Endothelial cell (in vitro differentiated cells): ENCODE measurements around the gene HLCS. TPM values are rescaled to one million over a fixed set of nuclear protein-coding genes. Genes with fewer than 3 reads are reported as not detected.

ENCODE experiments used
- DNase-seq: peaks from one replicate; pipeline ENCODE4 v3.0.0; 2021; ENCODE audit warnings: low spot score
- H3K27ac Mint-ChIP-seq: one replicate; pipeline ENCODE4 v1.8.0; 2021; ENCODE audit warnings: mixed read lengths, inconsistent platforms; ENCODE audit not compliant: unreplicated experiment
- H3K27me3 Mint-ChIP-seq: one replicate; pipeline ENCODE4 v1.8.0; 2021; ENCODE audit warnings: mild to moderate bottlenecking, moderate library complexity, mixed read lengths, inconsistent platforms; ENCODE audit not compliant: unreplicated experiment
- H3K36me3 Mint-ChIP-seq: one replicate; pipeline ENCODE4 v1.8.0; 2021; ENCODE audit warnings: mild to moderate bottlenecking, low read depth, mixed read lengths, inconsistent platforms; ENCODE audit not compliant: unreplicated experiment
- H3K4me1 Mint-ChIP-seq: one replicate; pipeline ENCODE4 v1.8.0; 2021; ENCODE audit warnings: mild to moderate bottlenecking, mixed read lengths, inconsistent platforms; ENCODE audit not compliant: unreplicated experiment
- H3K4me3 Mint-ChIP-seq: one replicate; pipeline ENCODE4 v1.8.0; 2021; ENCODE audit warnings: mild to moderate bottlenecking, mixed read lengths, inconsistent platforms; ENCODE audit not compliant: unreplicated experiment
- H3K9me3 Mint-ChIP-seq: one replicate; pipeline ENCODE4 v1.8.0; 2021; ENCODE audit warnings: mixed read lengths, inconsistent platforms; ENCODE audit not compliant: unreplicated experiment
- total RNA-seq: library from RNA; stranded (reverse); fragmentation: NEBNext Ultra II Directional; extraction: Animal tissue kit (Norgen Biotek cat#: 25700); gene quantifications from one replicate; pipeline ENCODE4 v1.2.1, GENCODE V29; 2021; ENCODE audit not compliant: unreplicated experiment
- TF ChIP-seq, protein P1 (sequence below): fragments of 200-600 bp; sonication (generic); IDR thresholded peaks from one replicate; pipeline ENCODE4 v1.5.0; 2021; ENCODE audit warnings: antibody characterized with exemption; ENCODE audit not compliant: unreplicated experiment

HLCS gene
- total RNA-seq, 1 donor from 2014 or later, result 97.4 TPM

DNA sequence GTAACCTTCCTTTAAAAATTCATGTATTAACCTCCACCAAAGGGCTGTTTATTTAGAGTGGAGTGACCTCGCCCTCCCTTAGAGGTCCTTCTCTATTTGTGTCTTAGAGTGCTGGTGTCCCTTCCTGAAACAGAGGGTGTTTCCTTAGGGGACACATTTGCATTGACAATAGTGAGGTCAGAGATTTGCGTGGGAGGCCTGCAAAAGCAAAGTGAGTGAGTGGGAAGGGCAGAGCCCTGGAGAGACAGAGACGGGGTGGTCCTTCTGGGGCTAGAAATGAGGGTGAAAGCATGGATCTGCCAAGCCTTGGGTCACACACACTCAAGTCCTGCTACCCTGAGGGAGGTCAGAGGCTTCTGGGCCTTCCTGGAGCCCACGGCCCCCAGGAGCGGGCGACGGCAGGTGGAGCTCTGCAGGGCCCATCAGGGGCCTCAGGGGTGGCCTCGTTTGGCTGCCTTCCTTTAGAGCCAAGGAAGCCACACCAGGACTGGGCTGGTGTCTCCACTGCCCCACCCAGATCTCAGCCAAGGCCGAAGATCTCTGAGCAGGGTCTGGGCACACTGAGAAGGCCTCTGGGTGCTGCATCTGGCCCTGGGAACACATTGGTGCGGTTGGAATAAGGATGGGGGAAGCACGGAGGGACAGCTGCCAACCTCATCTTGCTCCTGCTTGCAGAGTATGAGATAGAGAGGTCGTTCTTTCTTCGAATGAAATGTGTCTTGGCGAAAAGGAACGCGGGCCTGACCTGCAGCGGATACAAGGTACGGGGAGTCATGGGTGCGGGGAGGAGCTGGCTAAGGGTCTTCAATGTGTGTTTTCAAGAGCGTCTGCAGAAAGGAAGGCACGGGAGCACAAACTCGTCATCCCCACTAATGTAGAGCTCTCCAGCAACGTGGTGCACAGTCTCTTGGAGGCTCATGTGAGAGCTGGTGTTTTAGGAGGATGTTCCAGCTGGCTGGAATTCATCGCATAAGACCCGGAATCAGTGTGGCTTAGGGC lies 243.8 kb downstream of the HLCS start:
- DNase-seq, result no peak
- Mint-ChIP-seq H3K27ac (no peak overlapping the region), H3K4me3 (no peak overlapping the region), H3K36me3 (peaks cover 9% of the 10 kb centered on the region), H3K27me3 (peaks cover 7% of the 10 kb centered on the region), H3K9me3 (no peaks in the 10 kb centered on the region), H3K4me1 (no peaks in the 10 kb centered on the region)
- TF ChIP-seq, protein P1, sequence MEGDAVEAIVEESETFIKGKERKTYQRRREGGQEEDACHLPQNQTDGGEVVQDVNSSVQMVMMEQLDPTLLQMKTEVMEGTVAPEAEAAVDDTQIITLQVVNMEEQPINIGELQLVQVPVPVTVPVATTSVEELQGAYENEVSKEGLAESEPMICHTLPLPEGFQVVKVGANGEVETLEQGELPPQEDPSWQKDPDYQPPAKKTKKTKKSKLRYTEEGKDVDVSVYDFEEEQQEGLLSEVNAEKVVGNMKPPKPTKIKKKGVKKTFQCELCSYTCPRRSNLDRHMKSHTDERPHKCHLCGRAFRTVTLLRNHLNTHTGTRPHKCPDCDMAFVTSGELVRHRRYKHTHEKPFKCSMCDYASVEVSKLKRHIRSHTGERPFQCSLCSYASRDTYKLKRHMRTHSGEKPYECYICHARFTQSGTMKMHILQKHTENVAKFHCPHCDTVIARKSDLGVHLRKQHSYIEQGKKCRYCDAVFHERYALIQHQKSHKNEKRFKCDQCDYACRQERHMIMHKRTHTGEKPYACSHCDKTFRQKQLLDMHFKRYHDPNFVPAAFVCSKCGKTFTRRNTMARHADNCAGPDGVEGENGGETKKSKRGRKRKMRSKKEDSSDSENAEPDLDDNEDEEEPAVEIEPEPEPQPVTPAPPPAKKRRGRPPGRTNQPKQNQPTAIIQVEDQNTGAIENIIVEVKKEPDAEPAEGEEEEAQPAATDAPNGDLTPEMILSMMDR, result no peak

DNA sequence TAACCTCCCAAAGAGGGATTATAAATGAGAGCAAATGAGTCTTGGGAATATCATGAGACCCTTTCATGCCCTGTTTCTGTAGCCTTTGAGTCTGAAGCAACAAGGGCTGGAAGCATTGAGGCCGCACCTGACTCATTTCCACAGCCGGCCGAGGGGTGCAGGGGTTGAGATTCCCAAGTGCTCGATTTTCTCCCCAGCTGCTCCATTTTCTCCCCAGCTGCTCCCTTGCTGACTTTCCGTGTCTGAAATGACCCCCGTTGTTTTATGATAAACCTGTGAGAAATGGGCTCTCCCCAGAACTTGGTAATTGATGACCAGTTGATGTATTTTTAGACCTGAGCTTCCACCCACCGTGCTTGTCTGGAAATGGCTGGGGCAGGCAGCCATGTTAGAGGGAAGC lies 244.7 kb downstream of the HLCS start:
- Mint-ChIP-seq H3K4me3 (no peak overlapping the region), H3K4me1 (no peaks in the 10 kb centered on the region), H3K9me3 (no peaks in the 10 kb centered on the region), H3K27me3 (peaks cover 7% of the 10 kb centered on the region), H3K36me3 (peaks cover 9% of the 10 kb centered on the region), H3K27ac (no peak overlapping the region)
- TF ChIP-seq, protein P1, result no peak
- no peak for DNase-seq

DNA sequence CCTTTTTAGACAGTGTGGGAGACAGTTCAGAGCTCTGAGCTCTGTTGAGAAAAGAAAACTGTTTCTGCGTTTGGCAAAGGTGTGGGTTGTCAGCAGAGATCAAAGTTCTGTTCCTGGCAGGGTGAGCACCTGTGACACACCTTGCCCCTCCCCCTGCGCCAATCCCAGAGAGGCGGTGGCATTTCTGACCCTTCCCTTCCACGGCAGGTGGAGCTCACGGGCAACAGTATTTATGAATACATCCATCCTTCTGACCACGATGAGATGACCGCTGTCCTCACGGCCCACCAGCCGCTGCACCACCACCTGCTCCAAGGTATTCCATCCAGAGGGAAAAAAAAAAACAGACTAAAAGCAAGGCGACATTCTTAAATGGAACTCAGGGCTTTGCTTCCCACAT lies 246.9 kb downstream of the HLCS start:
- Mint-ChIP-seq H3K4me1 (no peaks in the 10 kb centered on the region), H3K36me3 (peaks cover 9% of the 10 kb centered on the region), H3K4me3 (no peak overlapping the region), H3K27me3 (peaks cover 7% of the 10 kb centered on the region), H3K27ac (no peak overlapping the region), H3K9me3 (no peaks in the 10 kb centered on the region)
- TF ChIP-seq, protein P1, result no peak
- no peak for DNase-seq

DNA sequence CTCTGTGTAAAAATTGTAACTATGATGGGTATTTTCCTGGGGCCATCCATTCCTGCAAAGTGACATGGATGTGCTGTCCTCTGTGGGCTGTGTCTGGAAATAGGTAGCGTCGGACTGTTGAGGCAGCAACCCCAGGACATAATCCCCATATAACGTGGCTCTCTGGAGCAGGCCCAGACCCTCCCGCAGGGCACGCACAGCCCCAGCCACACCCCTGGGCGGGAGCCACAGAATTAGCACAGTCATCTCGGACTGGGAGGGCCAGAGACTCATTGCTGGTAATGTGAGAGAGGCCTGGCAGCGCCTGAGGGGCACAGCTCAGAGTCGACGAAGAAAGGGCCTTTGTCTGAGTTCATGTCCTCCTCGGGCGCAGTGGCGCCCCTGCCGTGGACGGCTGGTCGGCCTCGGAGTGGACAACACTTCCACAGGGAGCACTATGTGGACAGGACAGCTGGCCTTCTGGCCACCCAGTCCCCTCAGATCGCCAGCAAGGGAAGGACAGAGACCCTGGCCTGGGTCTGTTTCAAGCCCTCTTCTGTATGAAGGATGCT lies 247.4 kb downstream of the HLCS start:
- DNase-seq, result no peak
- TF ChIP-seq, protein P1, result no peak
- no peak overlapping the region for H3K27ac Mint-ChIP-seq
- no peaks in the 10 kb centered on the region for H3K4me1 Mint-ChIP-seq
- H3K27me3 Mint-ChIP-seq, result peaks cover 7% of the 10 kb centered on the region
- no peak overlapping the region for H3K4me3 Mint-ChIP-seq
- peaks cover 13% of the 10 kb centered on the region for H3K36me3 Mint-ChIP-seq
- H3K9me3 Mint-ChIP-seq, result no peaks in the 10 kb centered on the region

DNA sequence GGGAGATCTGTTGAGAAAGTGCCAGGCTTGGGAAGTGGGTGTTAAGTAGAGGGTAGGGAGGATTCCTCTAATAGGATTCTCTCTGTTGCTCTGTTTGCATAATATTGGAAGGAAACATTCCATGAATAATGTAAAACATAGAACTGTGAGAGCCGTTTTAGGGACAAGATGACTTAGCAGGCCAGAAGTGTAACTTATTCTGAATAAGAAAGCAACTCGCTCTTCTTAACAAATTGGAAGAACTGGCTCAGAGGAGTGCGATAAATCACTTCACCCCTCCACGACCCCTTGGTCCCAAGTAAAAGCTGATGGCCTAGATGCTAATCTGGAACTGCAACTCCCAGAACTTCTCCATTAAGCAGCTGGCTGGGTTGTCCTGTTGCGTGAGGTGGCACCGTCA lies 248.5 kb downstream of the HLCS start:
- TF ChIP-seq, protein P1, result no peak
- Mint-ChIP-seq H3K36me3 (peaks cover 13% of the 10 kb centered on the region), H3K27ac (no peak overlapping the region), H3K9me3 (no peaks in the 10 kb centered on the region), H3K4me3 (no peak overlapping the region), H3K4me1 (no peaks in the 10 kb centered on the region), H3K27me3 (peaks cover 7% of the 10 kb centered on the region)
- DNase-seq, result no peak
